ENCODE data around the gene C10orf143.
"Not testable (repeated sequence)": the region's sequence is repeated elsewhere in the genome, so short reads cannot be mapped to it uniquely, and the experiment has no call there.

The C10orf143 gene

GRCh38 chr10:130111113-130111851 is 652 bp upstream of the C10orf143 start:
- peak; percentile 97 for DNase-seq

DNA sequence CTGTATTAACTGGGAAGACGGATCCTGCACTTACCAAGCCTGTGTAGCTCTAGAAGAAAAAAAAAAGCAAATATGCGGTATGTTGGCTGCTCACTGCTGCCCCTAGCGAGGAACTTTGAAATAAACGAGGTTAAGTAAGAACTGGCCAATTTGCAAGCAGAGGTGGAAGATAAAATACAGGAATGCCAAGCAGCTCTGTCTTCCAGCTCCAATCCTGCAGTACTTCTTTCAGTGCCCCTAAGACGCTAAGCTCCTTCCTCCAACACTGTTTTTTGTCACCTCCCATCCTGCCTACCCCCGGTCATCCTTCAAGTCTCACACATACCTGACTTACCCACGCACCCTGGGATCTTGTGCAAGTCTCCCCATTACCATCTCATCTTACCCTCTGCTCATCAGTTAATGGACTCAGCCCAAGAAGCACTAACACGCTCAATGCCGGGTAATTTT is 809 bp downstream of the C10orf143 start:
- peak; percentile 77 for DNase-seq

DNA sequence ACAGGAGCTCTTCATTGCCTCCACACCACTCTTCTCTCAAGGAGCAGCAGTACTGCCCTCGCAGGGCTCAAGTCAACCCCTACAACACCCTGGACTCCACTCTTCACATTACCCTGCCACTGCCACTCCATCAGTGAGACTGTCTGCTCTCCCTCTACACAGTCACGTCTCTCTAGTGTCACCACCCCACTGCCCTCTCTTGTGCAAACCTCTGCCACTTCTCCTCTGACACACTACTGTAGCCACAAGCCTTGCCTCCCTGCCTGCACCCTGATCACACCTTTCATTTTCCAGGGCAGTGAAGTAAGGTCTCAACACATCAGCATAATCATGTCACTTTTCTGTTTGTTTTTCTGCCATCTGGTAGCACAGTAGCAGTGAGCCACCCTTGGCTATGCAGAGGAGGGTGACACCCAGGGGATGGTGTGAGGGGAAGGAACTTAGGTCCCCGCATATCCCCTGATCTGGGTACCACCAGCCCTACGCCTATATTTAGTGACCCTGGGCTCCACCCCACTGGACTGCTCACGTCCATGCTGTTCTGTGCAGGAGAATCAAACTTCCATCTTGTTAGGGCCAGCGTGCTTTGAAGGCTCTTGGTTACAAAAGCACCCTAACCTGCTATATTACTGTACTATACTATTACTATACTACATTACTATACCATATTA is 1.6 kb downstream of the C10orf143 start:
- DNase-seq: no peak

- DNase-seq: not testable (repeated sequence)
Observed at GRCh38 chr10:130108146-130108545, 2.5 kb downstream of the C10orf143 start.

- DNase-seq: no peak
Observed at GRCh38 chr10:130105724-130106123, 4.9 kb downstream of the C10orf143 start.

- DNase-seq: no peak
Observed at GRCh38 chr10:130099344-130099743, 11.3 kb downstream of the C10orf143 start.

- DNase-seq: not testable (repeated sequence)
Observed at GRCh38 chr10:130090565-130090964, 20.1 kb downstream of the C10orf143 start.

DNA sequence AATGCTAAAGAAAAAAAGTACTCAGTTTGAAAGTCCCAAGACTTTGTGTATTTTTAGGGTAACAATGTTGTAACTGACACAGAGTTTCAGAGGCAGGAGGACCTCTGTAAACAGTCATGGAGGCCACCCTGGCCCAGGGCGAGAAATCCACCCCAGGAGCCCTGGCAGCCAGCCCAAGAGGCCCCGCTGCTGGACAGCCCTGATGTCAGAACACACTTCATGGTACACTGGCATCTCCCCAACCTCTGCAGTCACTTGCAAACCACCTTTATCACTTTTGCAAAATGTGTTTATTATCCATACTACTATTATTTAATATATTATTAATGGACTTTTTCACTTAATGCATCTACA is 30.2 kb downstream of the C10orf143 start:
- no peak for DNase-seq

DNA sequence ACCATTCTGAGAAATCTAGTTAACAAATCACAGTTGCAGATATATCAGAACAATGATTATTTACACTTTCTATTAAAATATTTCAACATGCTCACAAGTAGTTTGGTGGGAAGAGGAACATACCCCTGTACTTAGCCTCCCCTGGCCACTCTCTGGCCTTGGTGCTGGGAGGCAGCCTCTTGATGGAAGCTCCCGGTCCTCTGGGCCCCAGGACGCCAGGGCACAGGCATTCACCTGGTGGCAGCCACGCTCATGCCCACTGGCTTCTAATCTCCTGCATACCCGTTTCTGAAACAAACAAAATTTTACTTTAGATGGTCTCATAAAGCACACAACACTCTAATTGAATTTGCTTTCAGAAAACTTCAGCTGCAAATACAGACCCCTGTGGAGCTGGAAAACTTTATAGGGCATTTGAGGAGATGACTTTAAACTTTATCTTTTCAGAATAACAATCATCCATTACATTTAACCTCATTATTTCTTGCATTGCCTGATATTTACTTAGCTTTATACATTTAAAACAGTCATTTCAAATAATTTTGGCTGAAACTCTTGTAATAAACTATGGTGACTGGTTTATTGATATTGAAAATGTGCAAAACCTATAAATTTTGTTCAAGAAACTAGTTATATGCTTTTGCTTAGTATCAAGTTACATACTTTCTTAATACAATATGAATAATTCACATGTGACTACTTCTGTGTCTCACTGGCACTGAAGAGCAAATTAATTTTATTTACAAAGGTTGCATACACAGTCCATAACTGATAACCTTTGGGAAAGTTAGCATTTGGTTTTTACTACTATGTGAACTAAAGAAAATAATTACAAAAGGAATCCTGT is 30.8 kb downstream of the C10orf143 start:
- no peak for DNase-seq

- no peak for DNase-seq
Observed at GRCh38 chr10:130078120-130078519, 32.5 kb downstream of the C10orf143 start.

- no peak for DNase-seq
Observed at GRCh38 chr10:130076681-130077080, 33.9 kb downstream of the C10orf143 start.

DNA sequence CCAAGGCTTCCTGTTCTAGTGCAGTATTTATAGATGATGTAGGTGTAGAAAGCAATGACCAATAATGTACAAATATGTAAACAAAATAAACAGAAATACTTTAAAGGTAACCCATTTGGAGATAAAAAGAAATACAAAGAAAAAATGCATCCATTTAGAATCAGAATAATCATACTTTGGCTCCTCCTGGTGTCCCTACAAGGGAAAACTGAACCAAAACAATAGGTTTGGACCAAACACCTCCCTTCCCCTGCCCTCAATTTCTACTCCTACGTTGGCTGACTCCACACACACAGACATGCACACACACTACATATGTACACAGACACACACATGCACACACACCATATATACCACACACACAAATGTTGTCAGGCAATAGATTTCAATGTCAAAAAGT is 36.0 kb downstream of the C10orf143 start:
- DNase-seq: no peak

- DNase-seq: no peak
Observed at GRCh38 chr10:130073912-130074311, 36.7 kb downstream of the C10orf143 start.

- DNase-seq: no peak
Observed at GRCh38 chr10:130072247-130072646, 38.4 kb downstream of the C10orf143 start.

GRCh38 chr10:130067893-130068292 is 42.7 kb downstream of the C10orf143 start:
- no peak for DNase-seq

- no peak for DNase-seq
Observed at GRCh38 chr10:130066743-130067142, 43.9 kb downstream of the C10orf143 start.

GRCh38 chr10:130065251-130065650 is 45.4 kb downstream of the C10orf143 start:
- DNase-seq: no peak

GRCh38 chr10:130064783-130065182 is 45.8 kb downstream of the C10orf143 start:
- DNase-seq: no peak

DNA sequence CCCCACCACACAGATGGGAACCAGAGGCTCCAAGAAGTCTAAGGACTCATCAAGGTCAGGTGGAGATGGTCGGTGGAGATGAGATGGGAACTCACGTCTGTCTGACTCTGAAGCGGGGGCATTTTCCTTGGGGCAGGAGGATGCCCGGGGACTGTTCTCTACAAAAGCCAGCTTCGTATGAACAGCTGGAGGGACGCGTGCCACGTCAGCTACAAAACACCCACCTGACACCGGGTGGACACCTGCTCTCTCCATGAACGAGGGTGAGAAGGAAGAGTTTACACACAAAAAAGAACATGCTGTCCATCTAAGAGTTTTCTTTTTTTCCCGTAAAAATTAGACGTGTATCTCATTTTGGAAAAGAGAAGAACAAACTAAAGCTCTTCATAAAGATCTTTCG is 47.7 kb downstream of the C10orf143 start:
- no peak for DNase-seq

GRCh38 chr10:130062201-130062600 is 48.4 kb downstream of the C10orf143 start:
- DNase-seq: no peak

- no peak for DNase-seq
Observed at GRCh38 chr10:130061760-130062159, 48.9 kb downstream of the C10orf143 start.

DNA sequence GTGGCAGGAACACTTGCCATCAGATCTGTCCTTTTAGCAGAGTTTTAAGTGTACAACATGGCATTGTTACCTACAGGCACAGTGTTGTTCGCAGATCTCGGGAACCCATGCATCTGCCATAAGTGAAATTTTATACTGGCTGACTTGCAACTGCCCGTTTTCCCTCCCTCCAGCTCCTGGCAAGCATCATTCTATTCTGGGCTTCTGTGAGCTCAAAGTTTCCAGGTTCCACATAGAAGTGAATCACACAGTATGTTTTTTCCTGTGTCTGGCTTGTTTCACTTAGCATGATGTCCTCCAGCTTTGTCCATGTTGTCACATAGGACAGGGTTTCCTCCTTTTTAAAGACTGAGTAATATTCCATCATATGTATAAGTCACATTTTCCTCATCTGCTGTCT is 56.6 kb downstream of the C10orf143 start:
- no peak for DNase-seq

DNA sequence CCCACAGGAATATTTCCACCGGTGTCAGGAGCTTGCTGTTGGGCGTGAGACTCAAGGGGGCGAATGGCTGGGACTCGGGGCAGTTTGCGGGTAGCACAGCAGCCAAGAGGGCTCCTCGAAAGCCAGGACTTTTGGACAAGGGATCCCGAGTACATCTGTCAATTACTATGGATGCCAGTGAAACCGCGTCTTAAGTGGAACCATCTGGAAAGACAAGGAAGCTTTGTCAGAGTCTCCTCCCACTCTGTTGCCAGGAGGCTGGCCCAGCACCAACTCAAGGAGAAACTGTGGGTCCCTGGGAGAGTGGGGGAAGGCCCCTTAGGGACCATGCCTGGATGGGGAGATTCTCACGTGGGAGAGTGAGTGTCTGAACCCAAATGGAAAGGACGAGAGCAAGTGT is 57.1 kb downstream of the C10orf143 start:
- no peak for DNase-seq

DNA sequence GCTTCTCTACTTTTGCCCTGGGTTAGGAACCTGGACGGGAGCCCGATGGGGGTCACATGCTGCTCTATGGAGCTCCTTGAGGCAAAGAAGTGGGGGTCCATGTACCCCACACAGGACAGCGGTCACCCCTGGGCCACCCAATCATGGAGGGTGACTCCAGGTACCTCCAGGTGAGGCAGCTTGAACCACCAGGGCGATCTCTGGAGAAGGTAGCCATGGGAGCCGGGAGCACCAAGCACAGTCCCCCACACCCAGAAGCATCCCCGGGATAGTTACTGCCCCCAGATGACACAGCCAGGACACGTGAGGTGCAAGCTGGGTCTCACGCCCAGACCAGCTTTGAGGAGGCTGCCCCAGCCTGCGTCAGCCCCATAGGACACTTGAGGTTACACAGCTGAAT is 58.4 kb downstream of the C10orf143 start:
- no peak for DNase-seq
